Calu3 (cell line): ENCODE results near the gene RGS3. TPM values are rescaled to one million over a fixed set of nuclear protein-coding genes. Genes with fewer than 3 reads are reported as not detected.
A peak's percentile ranks its signal among the peaks of the same experiment; 100 is the strongest.

Source experiments
- BruUV-seq: library from RNA; stranded (reverse); fragments of 400-500 nt; replicated peaks from 2 replicates; lab custom pipeline; 2021; lab: Mats Ljungman, UMichigan
- CTCF ChIA-PET: fragments of 300-600 bp; sonication (Branson Sonifier 250); formaldehyde crosslinking; loops from one replicate; lab custom pipeline; 2022; ENCODE audit warnings: antibody characterized with exemption; lab: Charles Lee
- DNase-seq: peaks from one replicate; pipeline ENCODE4 v3.0.0; 2022
- H3K27ac Mint-ChIP-seq: one replicate; pipeline ENCODE4 v1.8.0; 2022; ENCODE audit warnings: mixed read lengths; ENCODE audit not compliant: unreplicated experiment
- H3K27me3 Mint-ChIP-seq: one replicate; pipeline ENCODE4 v1.8.0; 2022; ENCODE audit warnings: mixed read lengths; ENCODE audit not compliant: unreplicated experiment
- H3K36me3 Mint-ChIP-seq: one replicate; pipeline ENCODE4 v1.8.0; 2022; ENCODE audit warnings: mild to moderate bottlenecking, moderate library complexity, mixed read lengths; ENCODE audit not compliant: insufficient read depth, unreplicated experiment
- H3K4me1 Mint-ChIP-seq: one replicate; pipeline ENCODE4 v1.8.0; 2022; ENCODE audit warnings: mild to moderate bottlenecking, low read depth, mixed read lengths; ENCODE audit not compliant: unreplicated experiment
- H3K4me3 Mint-ChIP-seq: one replicate; pipeline ENCODE4 v1.8.0; 2022; ENCODE audit warnings: mild to moderate bottlenecking, low read depth, moderate library complexity, mixed read lengths; ENCODE audit not compliant: unreplicated experiment
- H3K9me3 Mint-ChIP-seq: one replicate; pipeline ENCODE4 v1.8.0; 2022; ENCODE audit warnings: low read depth, mixed read lengths; ENCODE audit not compliant: unreplicated experiment
- CTCF ChIP-seq: fragments of 200-600 bp; IDR thresholded peaks from one replicate; pipeline ENCODE4 v1.8.0; 2022; ENCODE audit warnings: antibody characterized with exemption; ENCODE audit not compliant: unreplicated experiment
- intact Hi-C: fragments of 100-400 bp; cut with micrococcal nuclease; formaldehyde crosslinking; loops from one replicate; pipeline ENCODE4 v1.10.0; 2022; ENCODE audit not compliant: unreplicated experiment
- total RNA-seq: library from RNA; stranded (reverse); gene quantifications from 2 replicates; pipeline ENCODE4 v1.2.3, GENCODE V29; 2022

The RGS3 gene
- total RNA-seq, 1 experiment from 2014 or later = 61.8 TPM

DNA sequence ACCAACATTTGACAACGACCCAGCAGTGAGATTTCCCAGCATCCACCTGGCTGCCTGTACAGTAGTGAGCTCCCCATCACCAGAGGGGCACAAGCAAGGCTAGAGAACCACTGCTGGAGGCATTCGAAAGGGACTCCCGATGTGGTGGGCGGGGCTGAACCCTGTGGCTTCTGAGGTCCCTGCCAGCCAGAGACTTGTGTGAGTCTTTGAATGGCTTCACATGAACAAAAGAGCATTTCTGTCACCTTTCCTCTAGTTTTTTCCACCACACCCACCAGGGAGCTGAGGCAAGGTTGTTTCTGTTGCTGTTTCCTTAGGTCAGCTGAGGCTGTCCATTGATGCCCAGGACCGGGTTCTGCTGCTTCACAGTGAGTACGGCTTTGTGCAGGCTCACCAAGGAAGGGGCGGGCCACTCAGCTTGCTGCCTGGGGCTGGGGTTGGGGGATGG lies 15.7 kb downstream of the RGS3 start:
- peaks cover 18% of the 10 kb centered on the region for H3K4me1 Mint-ChIP-seq
- BruUV-seq = no TSS peak
- no peak for TF ChIP-seq CTCF
- intact Hi-C loops = no loop called here
- no peaks in the 10 kb centered on the region for H3K36me3 Mint-ChIP-seq
- DNase-seq = peak; percentile 23
- H3K27ac Mint-ChIP-seq = no peak overlapping the region
- H3K27me3 Mint-ChIP-seq = no peaks in the 10 kb centered on the region
- no peaks in the 10 kb centered on the region for H3K9me3 Mint-ChIP-seq
- H3K4me3 Mint-ChIP-seq = no peak overlapping the region
- CTCF ChIA-PET = no interaction called here

GRCh38 chr9:113480612-113481011 lies 17.1 kb downstream of the RGS3 start:
- no peak for DNase-seq
- intact Hi-C loops = no loop called here
- Mint-ChIP-seq H3K36me3 (no peaks in the 10 kb centered on the region), H3K9me3 (no peaks in the 10 kb centered on the region), H3K27ac (peak overlapping the region; percentile 85), H3K4me1 (peaks cover 18% of the 10 kb centered on the region), H3K27me3 (no peaks in the 10 kb centered on the region), H3K4me3 (no peak overlapping the region)
- BruUV-seq = no TSS peak
- CTCF ChIA-PET = no interaction called here
- TF ChIP-seq CTCF = no peak

GRCh38 chr9:113481176-113481787 lies 17.8 kb downstream of the RGS3 start:
- Mint-ChIP-seq H3K4me3 (no peak overlapping the region), H3K27ac (peak overlapping the region; percentile 85), H3K27me3 (no peaks in the 10 kb centered on the region), H3K36me3 (peaks cover 5% of the 10 kb centered on the region), H3K9me3 (no peaks in the 10 kb centered on the region), H3K4me1 (peaks cover 18% of the 10 kb centered on the region)
- TF ChIP-seq CTCF = no peak
- DNase-seq = no peak
- CTCF ChIA-PET = no interaction called here
- intact Hi-C loops = no loop called here
- BruUV-seq = no TSS peak

- Mint-ChIP-seq H3K9me3 (no peaks in the 10 kb centered on the region), H3K4me1 (peaks cover 18% of the 10 kb centered on the region), H3K27ac (no peak overlapping the region), H3K27me3 (no peaks in the 10 kb centered on the region), H3K4me3 (no peak overlapping the region), H3K36me3 (peaks cover 5% of the 10 kb centered on the region)
- intact Hi-C loops = no loop called here
- DNase-seq = no peak
- no peak for TF ChIP-seq CTCF
- no TSS peak for BruUV-seq
- CTCF ChIA-PET = no interaction called here
Observed at GRCh38 chr9:113482341-113482740, 18.8 kb downstream of the RGS3 start.
